ENCODE data around the gene INKA1. TPM values are rescaled to one million over a fixed set of nuclear protein-coding genes. Genes with fewer than 3 reads are reported as not detected.

Gene INKA1
- polyA plus RNA-seq, 1 donor from 2014 or later = 1.7 TPM

DNA sequence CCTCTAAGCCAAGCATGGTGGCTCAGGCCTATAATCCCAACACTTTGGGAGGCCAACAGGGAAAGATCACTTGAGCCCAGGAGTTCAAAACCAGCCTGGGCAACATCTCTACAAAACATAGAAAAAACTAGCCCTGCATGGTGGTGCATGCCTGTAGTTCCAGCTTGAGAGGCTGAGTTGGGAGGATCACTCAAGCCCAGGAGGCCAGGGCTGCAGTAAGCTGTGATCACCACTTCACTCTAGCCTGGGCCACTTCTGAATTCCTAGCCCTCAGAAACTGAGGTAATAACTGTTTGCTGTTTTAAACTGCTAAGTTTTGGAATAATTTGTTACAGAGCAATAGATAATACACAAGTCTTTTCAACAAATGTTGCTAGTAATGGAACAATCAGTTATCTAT is 33.1 kb upstream of the INKA1 start:
- Histone ChIP-seq H3K9me2 (ENCODE audit: insufficient read depth, low read length) (no peaks in the 10 kb centered on the region), H3K4me2 (ENCODE audit: low read length) (no peak overlapping the region), H4K20me1 (ENCODE audit: insufficient read depth) (peaks cover 5% of the 10 kb centered on the region)

DNA sequence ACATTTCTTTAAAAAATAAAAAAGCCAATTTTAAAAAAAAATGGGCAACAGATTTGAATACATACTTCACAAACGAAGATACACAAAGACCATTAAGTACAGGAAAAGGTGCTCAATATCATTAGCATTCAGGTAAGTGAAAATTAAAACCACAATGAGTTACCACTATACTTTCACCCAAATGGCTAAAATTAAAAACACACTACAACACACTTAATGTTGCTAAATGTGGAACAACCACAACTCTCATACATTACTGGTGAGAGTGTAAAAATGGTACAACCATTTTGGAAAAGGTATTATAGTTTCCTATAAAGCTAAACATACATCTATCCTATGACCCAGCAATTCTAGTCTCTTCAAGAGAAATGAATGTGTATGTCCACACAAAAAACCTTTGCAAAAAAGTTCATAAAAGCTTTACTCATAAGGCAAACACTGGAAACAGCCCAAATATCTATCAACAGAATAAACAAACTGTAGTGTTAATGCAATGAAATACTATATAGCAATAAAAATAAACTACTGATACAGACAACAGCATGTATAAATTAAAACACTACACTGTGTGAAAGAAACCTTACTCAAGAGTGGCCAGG is 31.6 kb upstream of the INKA1 start:
- H3K36me3 ChIP-seq (ENCODE audit: insufficient read depth, low read length) = no peaks in the 10 kb centered on the region
- H4K20me1 ChIP-seq (ENCODE audit: insufficient read depth) = peaks cover 8% of the 10 kb centered on the region
- no peak overlapping the region for H3K4me2 ChIP-seq (ENCODE audit: low read length)
- H3K27ac ChIP-seq (ENCODE audit: low read length) = no peak overlapping the region
- H3K9me3 ChIP-seq (ENCODE audit: low read length) = no peaks in the 10 kb centered on the region
- no peaks in the 10 kb centered on the region for H3K9me2 ChIP-seq (ENCODE audit: insufficient read depth, low read length)
- no peaks in the 10 kb centered on the region for H3K27me3 ChIP-seq (ENCODE audit: insufficient read depth, low read depth, low read length)
- H2AFZ ChIP-seq (ENCODE audit: low read depth, low read length) = no peak overlapping the region
- peaks cover 76% of the 10 kb centered on the region for H3K79me2 ChIP-seq (replicated peaks; ENCODE audit: insufficient read depth, low read length)
- H3K4me3 ChIP-seq (ENCODE audit: low read length) = no peak overlapping the region
- no peak for TF ChIP-seq MXI1 (conservative IDR thresholded peaks at IDR 0.05; ENCODE audit: poor library complexity, severe bottlenecking)
- no peaks in the 10 kb centered on the region for H3F3A ChIP-seq (ENCODE audit: insufficient read depth, low read length, poor library complexity, severe bottlenecking)
- no peak overlapping the region for H3K9ac ChIP-seq (ENCODE audit: low read length)

More for the DNA sequence above, 33.1 kb upstream of the INKA1 start:
- H3K36me3 ChIP-seq (ENCODE audit: insufficient read depth, low read length) = no peaks in the 10 kb centered on the region
- H3K9me3 ChIP-seq (ENCODE audit: low read length) = no peaks in the 10 kb centered on the region
- H3K27me3 ChIP-seq (ENCODE audit: insufficient read depth, low read depth, low read length) = no peaks in the 10 kb centered on the region
- no peak for TF ChIP-seq TAF1 (IDR thresholded peaks at IDR 0.05; ENCODE audit: low read depth)
- TF ChIP-seq MXI1 (conservative IDR thresholded peaks at IDR 0.05; ENCODE audit: poor library complexity, severe bottlenecking) = no peak
- TF ChIP-seq EP300 (conservative IDR thresholded peaks at IDR 0.05; ENCODE audit: poor library complexity, severe bottlenecking) = no peak
- TF ChIP-seq, protein P1, sequence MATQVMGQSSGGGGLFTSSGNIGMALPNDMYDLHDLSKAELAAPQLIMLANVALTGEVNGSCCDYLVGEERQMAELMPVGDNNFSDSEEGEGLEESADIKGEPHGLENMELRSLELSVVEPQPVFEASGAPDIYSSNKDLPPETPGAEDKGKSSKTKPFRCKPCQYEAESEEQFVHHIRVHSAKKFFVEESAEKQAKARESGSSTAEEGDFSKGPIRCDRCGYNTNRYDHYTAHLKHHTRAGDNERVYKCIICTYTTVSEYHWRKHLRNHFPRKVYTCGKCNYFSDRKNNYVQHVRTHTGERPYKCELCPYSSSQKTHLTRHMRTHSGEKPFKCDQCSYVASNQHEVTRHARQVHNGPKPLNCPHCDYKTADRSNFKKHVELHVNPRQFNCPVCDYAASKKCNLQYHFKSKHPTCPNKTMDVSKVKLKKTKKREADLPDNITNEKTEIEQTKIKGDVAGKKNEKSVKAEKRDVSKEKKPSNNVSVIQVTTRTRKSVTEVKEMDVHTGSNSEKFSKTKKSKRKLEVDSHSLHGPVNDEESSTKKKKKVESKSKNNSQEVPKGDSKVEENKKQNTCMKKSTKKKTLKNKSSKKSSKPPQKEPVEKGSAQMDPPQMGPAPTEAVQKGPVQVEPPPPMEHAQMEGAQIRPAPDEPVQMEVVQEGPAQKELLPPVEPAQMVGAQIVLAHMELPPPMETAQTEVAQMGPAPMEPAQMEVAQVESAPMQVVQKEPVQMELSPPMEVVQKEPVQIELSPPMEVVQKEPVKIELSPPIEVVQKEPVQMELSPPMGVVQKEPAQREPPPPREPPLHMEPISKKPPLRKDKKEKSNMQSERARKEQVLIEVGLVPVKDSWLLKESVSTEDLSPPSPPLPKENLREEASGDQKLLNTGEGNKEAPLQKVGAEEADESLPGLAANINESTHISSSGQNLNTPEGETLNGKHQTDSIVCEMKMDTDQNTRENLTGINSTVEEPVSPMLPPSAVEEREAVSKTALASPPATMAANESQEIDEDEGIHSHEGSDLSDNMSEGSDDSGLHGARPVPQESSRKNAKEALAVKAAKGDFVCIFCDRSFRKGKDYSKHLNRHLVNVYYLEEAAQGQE (IDR thresholded peaks at IDR 0.05; ENCODE audit: borderline replicate concordance) = no peak
- no peak for TF ChIP-seq SMC3 (conservative IDR thresholded peaks at IDR 0.05; ENCODE audit: poor library complexity)
- H3F3A ChIP-seq (ENCODE audit: insufficient read depth, low read length, poor library complexity, severe bottlenecking) = no peaks in the 10 kb centered on the region
- no peak overlapping the region for H3K4me3 ChIP-seq (ENCODE audit: low read length)
- H2AFZ ChIP-seq (ENCODE audit: low read depth, low read length) = no peak overlapping the region
- no peak overlapping the region for H3K9ac ChIP-seq (ENCODE audit: low read length)
- peaks cover 73% of the 10 kb centered on the region for H3K79me2 ChIP-seq (replicated peaks; ENCODE audit: insufficient read depth, low read length)
- H3K27ac ChIP-seq (ENCODE audit: low read length) = no peak overlapping the region

DNA sequence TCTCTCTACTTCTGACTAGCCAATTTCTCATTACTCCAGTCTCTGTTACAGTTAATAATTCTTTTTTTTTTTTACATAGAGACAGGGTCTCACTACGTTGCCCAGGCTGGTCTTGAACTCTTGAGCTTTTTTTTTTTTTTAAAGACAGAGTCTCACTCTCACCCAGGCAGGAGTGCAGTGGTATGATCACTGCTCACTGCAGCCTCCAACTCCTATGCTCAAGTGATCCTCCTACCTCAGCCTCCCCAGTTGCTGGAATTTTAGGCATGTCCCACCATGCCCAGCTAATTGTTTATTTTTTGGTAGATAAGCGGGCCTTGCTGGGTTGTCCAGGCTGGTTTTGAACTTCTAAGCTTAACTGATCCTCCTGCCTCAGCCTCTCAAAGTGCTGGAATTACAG is 30.4 kb upstream of the INKA1 start:
- H3K79me2 ChIP-seq (replicated peaks; ENCODE audit: insufficient read depth, low read length) = peaks cover 74% of the 10 kb centered on the region

GRCh38 chr3:49775538-49775937 is 27.5 kb upstream of the INKA1 start:
- no peaks in the 10 kb centered on the region for H3K36me3 ChIP-seq (ENCODE audit: insufficient read depth, low read length)
- H3K4me2 ChIP-seq (ENCODE audit: low read length) = no peak overlapping the region
- no peaks in the 10 kb centered on the region for H3K9me2 ChIP-seq (ENCODE audit: insufficient read depth, low read length)
- peaks cover 8% of the 10 kb centered on the region for H4K20me1 ChIP-seq (ENCODE audit: insufficient read depth)
- no peaks in the 10 kb centered on the region for H3K27me3 ChIP-seq (ENCODE audit: insufficient read depth, low read depth, low read length)
- H3F3A ChIP-seq (ENCODE audit: insufficient read depth, low read length, poor library complexity, severe bottlenecking) = no peaks in the 10 kb centered on the region
- no peak overlapping the region for H3K4me3 ChIP-seq (ENCODE audit: low read length)
- no peaks in the 10 kb centered on the region for H3K9me3 ChIP-seq (ENCODE audit: low read length)
- H3K27ac ChIP-seq (ENCODE audit: low read length) = no peak overlapping the region
- no peak overlapping the region for H3K9ac ChIP-seq (ENCODE audit: low read length)
- H3K79me2 ChIP-seq (replicated peaks; ENCODE audit: insufficient read depth, low read length) = peaks cover 85% of the 10 kb centered on the region
- H2AFZ ChIP-seq (ENCODE audit: low read depth, low read length) = no peak overlapping the region
- no peak for TF ChIP-seq TAF1 (IDR thresholded peaks at IDR 0.05; ENCODE audit: low read depth)
- TF ChIP-seq MXI1 (conservative IDR thresholded peaks at IDR 0.05; ENCODE audit: poor library complexity, severe bottlenecking) = no peak
- TF ChIP-seq RAD21 (conservative IDR thresholded peaks at IDR 0.05) = no peak
- TF ChIP-seq EP300 (conservative IDR thresholded peaks at IDR 0.05; ENCODE audit: poor library complexity, severe bottlenecking) = no peak
- no peak for TF ChIP-seq EZH2 (IDR thresholded peaks at IDR 0.05; ENCODE audit: borderline replicate concordance, insufficient read depth, low read length, poor library complexity, severe bottlenecking)
- no peak for TF ChIP-seq SMC3 (conservative IDR thresholded peaks at IDR 0.05; ENCODE audit: poor library complexity)
- TF ChIP-seq, protein P1 (IDR thresholded peaks at IDR 0.05; ENCODE audit: borderline replicate concordance) = no peak
- TF ChIP-seq POLR2AphosphoS5 (IDR thresholded peaks at IDR 0.05) = no peak

More for the DNA sequence above, 30.4 kb upstream of the INKA1 start:
- Histone ChIP-seq H3K4me2 (ENCODE audit: low read length) (no peak overlapping the region), H3K9me3 (ENCODE audit: low read length) (no peaks in the 10 kb centered on the region), H3K9me2 (ENCODE audit: insufficient read depth, low read length) (no peaks in the 10 kb centered on the region), H3K27me3 (ENCODE audit: insufficient read depth, low read depth, low read length) (no peaks in the 10 kb centered on the region), H3K9ac (ENCODE audit: low read length) (no peak overlapping the region), H3K27ac (ENCODE audit: low read length) (no peak overlapping the region), H4K20me1 (ENCODE audit: insufficient read depth) (peaks cover 8% of the 10 kb centered on the region), H3F3A (ENCODE audit: insufficient read depth, low read length, poor library complexity, severe bottlenecking) (no peaks in the 10 kb centered on the region), H3K36me3 (ENCODE audit: insufficient read depth, low read length) (no peaks in the 10 kb centered on the region), H3K4me3 (ENCODE audit: low read length) (no peak overlapping the region), H2AFZ (ENCODE audit: low read depth, low read length) (no peak overlapping the region)
- TF ChIP-seq EP300 (conservative IDR thresholded peaks at IDR 0.05; ENCODE audit: poor library complexity, severe bottlenecking) = no peak
- no peak for TF ChIP-seq POLR2AphosphoS5 (IDR thresholded peaks at IDR 0.05)
